ENCODE results near the gene JPT2. TPM values are rescaled to one million over a fixed set of nuclear protein-coding genes. Genes with fewer than 3 reads are reported as not detected.

Gene JPT2
- total RNA-seq, 1 donor from 2014 or later: 146 TPM

GRCh38 chr16:1655909-1656807, 21.9 kb upstream of the JPT2 start:
- H3K27ac Mint-ChIP-seq: no peak overlapping the region
- no peak for DNase-seq (ENCODE audit: low spot score, unreplicated experiment)
- no peaks in the 10 kb centered on the region for H3K9me3 Mint-ChIP-seq (ENCODE audit: low read depth)
- no peak overlapping the region for H3K4me3 Mint-ChIP-seq (ENCODE audit: low read depth)
- peaks cover 17% of the 10 kb centered on the region for H3K36me3 Mint-ChIP-seq (ENCODE audit: insufficient read depth)
- no peaks in the 10 kb centered on the region for H3K27me3 Mint-ChIP-seq
- no peaks in the 10 kb centered on the region for H3K4me1 Mint-ChIP-seq (ENCODE audit: low read depth)
- no peak for TF ChIP-seq CTCF (IDR thresholded peaks at IDR 0.05; ENCODE audit: unreplicated experiment)

GRCh38 chr16:1656808-1657617, 21.1 kb upstream of the JPT2 start:
- no peak overlapping the region for H3K4me3 Mint-ChIP-seq (ENCODE audit: low read depth)
- no peaks in the 10 kb centered on the region for H3K27me3 Mint-ChIP-seq
- no peaks in the 10 kb centered on the region for H3K4me1 Mint-ChIP-seq (ENCODE audit: low read depth)
- no peaks in the 10 kb centered on the region for H3K9me3 Mint-ChIP-seq (ENCODE audit: low read depth)
- no peak for TF ChIP-seq CTCF (IDR thresholded peaks at IDR 0.05; ENCODE audit: unreplicated experiment)
- no peak for DNase-seq (ENCODE audit: low spot score, unreplicated experiment)
- no peak overlapping the region for H3K27ac Mint-ChIP-seq
- peaks cover 12% of the 10 kb centered on the region for H3K36me3 Mint-ChIP-seq (ENCODE audit: insufficient read depth)

GRCh38 chr16:1657841-1658240, 20.2 kb upstream of the JPT2 start:
- DNase-seq (ENCODE audit: low spot score, unreplicated experiment): no peak
- Mint-ChIP-seq H3K4me3 (ENCODE audit: low read depth) (no peak overlapping the region), H3K27ac (no peak overlapping the region), H3K27me3 (no peaks in the 10 kb centered on the region), H3K9me3 (ENCODE audit: low read depth) (no peaks in the 10 kb centered on the region), H3K36me3 (ENCODE audit: insufficient read depth) (peaks cover 12% of the 10 kb centered on the region), H3K4me1 (ENCODE audit: low read depth) (no peaks in the 10 kb centered on the region)
- no peak for TF ChIP-seq CTCF (IDR thresholded peaks at IDR 0.05; ENCODE audit: unreplicated experiment)

GRCh38 chr16:1659031-1659430, 19.0 kb upstream of the JPT2 start:
- Mint-ChIP-seq H3K27me3 (no peaks in the 10 kb centered on the region), H3K27ac (no peak overlapping the region), H3K4me1 (ENCODE audit: low read depth) (no peaks in the 10 kb centered on the region), H3K9me3 (ENCODE audit: low read depth) (no peaks in the 10 kb centered on the region), H3K36me3 (ENCODE audit: insufficient read depth) (peaks cover 15% of the 10 kb centered on the region), H3K4me3 (ENCODE audit: low read depth) (no peak overlapping the region)
- no peak for DNase-seq (ENCODE audit: low spot score, unreplicated experiment)
- TF ChIP-seq CTCF (IDR thresholded peaks at IDR 0.05; ENCODE audit: unreplicated experiment): no peak

GRCh38 chr16:1661826-1662225, 16.3 kb upstream of the JPT2 start:
- Mint-ChIP-seq H3K4me3 (ENCODE audit: low read depth) (no peak overlapping the region), H3K36me3 (ENCODE audit: insufficient read depth) (peaks cover 15% of the 10 kb centered on the region), H3K27ac (no peak overlapping the region), H3K9me3 (ENCODE audit: low read depth) (no peaks in the 10 kb centered on the region), H3K27me3 (no peaks in the 10 kb centered on the region), H3K4me1 (ENCODE audit: low read depth) (no peaks in the 10 kb centered on the region)
- no peak for TF ChIP-seq CTCF (IDR thresholded peaks at IDR 0.05; ENCODE audit: unreplicated experiment)
- DNase-seq (ENCODE audit: low spot score, unreplicated experiment): no peak

Measured in progenitor cell of endocrine pancreas (in vitro differentiated cells).